HUDEP-2 (cell line): Measurements from ENCODE around the gene HIPK4.
"Not testable (repeated sequence)": the region's sequence is repeated elsewhere in the genome, so short reads cannot be mapped to it uniquely, and the experiment has no call there.

ENCODE experiments used
- DNase-seq, 76 experiments: peaks; one replicate each; lab custom pipeline; 2025; ENCODE audit not compliant: unreplicated experiment in 76 of 76; lab: John Stamatoyannopoulos, UW

The HIPK4 gene

GRCh38 chr19:40418040-40418439 is 28.1 kb upstream of the HIPK4 start:
- no peak for DNase-seq

DNA sequence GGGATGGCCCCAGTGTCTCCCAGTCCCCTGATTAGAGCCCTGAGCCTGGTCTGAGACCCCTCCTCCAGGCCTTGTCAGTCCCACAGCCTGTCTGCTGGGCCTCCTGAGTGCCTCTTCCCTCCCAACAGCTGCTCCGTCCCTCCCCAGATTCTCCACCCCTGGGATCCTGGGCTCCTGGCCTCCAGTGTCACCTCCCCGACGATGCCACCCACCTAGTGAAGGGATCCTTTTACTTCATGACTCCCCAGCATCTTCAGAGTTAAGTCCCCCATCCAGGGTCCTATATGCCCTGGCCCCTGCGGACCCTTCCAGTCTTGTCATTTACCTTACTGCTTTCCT is 27.6 kb upstream of the HIPK4 start:
- no peak for DNase-seq

- DNase-seq: peak in 13 of 76 experiments; percentile 14 to 45 (median 29)
Measured at GRCh38 chr19:40416918-40417642, 27.1 kb upstream of the HIPK4 start.

GRCh38 chr19:40415768-40416167 is 25.8 kb upstream of the HIPK4 start:
- no peak for DNase-seq

- DNase-seq: no peak
Measured at GRCh38 chr19:40414542-40415535, 24.9 kb upstream of the HIPK4 start.

DNA sequence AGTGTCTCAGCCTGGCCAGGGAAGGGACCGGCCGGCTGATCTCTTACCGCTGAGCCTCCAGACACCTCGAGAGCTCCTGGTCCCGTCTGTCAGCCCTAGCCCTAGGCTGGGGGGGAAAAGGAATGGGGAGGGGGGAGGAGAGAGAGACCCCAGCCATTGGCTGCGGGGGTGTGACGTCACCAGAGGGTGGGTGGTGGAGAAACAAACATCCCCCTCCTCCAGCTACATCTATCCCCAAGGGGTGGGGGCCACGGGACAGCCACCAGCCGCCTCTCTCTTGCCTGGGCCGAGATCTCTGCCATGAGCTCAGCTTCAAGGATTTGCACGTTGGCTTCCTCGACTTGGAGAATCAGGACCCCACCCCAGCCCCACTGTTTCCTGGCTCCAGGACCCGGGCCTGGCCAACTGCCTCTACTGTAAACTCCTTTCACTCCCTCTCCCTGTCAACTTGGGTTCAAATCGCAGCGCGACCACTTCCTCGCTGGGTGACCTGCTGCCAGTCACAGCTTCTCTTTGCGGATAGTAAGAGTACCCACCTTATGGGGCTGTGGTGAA is 23.4 kb upstream of the HIPK4 start, which contains the start of gene PRX:
PRX (minus strand) TSS at position 88 of the 555 bp plus-strand sequence. CDS start 5,446 bp downstream, outside the sequence.
- no peak for DNase-seq

- no peak for DNase-seq
Measured at GRCh38 chr19:40412866-40413265, 22.9 kb upstream of the HIPK4 start.

- DNase-seq: no peak
Measured at GRCh38 chr19:40411958-40412499, 22.0 kb upstream of the HIPK4 start.

DNA sequence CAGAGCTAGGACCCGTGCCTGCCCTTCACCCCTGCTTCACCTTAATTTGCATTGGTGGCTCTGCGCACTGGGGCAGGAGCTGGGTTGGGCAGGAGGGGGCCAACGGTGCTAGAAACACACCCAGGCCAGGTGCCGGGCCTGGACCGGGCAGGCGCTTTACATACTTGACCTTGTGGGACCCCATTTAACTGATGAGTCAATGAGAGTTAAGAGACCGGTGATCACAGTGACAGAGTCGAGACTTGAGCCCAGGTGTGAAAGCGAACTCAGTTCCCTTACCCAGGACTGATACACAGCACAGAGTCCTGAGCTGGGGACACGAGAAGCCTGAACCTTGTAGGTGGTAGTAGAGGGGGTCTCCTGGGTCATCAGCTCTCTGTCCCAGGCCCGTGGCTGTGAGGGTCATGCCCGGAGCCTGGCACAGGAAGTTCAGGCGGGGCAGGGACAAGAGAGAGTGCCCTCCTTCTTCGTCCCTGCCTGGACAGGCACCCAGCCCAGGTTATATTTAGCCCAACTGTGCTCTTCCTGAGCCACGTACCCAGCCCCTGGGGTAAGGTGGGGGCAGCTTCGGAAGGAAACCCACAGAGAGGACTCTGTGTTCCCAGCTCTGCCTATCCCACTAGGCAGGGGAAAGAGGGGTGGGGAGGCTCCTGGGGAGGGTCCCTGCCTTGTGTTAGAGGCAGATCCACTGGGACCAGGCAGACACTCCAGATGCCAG is 21.3 kb upstream of the HIPK4 start:
- no peak for DNase-seq

DNA sequence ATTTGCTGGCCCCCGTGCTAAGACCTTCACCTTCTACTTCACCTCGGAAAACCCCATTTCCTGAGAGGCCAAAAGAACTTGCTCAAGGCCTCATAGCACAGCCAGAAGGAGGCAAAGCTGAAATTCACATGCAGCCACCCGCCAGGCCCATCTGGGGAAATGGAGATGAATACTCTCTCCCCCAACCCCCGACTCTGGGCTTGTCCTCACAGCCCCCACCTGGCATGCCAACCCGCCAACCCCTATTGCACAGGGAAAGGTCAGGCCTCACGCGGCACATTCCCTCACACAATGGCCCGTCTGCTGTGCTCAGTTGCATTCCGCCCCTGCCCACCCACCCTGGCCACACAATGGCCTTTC is 20.0 kb upstream of the HIPK4 start:
- no peak for DNase-seq

GRCh38 chr19:40408598-40408925 is 18.6 kb upstream of the HIPK4 start:
- DNase-seq: not testable (repeated sequence)

DNA sequence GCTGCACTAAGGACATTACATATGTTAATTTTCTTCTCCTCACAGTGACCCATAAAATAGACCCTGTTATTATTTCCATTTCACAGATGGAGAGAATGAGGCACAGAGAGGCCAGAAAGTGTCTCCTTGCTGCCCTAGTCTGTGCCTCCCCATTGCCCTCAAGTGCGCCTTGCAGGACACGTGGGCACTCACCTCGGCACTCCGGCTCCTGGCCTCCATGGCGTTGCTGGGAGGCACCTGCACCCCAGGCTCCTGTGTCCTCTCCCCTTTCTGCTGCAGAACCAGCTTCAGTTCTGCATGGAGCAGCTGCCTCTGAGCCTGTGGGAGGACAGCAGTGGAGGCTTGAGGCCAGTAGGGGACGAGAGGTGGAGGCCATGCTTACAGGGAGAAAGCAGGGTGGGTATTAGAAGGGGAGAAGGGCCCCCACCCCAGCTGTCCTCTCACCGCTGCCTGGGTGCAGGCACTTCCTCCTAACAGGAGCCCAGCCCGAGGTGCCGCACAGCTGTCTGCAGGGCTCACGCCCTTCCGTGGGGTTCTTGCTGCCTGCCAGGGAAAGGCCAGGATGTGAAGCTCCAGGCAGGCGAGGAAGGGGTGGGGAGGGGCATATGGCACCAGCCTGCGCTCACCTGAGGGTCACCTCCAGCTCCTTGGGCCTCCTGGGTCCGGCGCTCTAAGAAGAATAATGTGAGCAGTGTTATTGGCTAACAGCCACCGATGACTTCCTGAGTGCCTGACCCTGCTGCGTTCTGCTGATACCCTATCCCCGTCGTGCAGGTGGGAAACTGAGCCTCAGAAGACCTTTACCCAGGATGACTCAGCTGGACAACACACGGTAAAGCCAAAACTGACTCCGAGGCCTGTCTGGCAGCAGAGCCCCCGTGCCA is 18.0 kb upstream of the HIPK4 start:
- peak in 34 of 76 experiments; percentile 19 to 65 (median 40) for DNase-seq

DNA sequence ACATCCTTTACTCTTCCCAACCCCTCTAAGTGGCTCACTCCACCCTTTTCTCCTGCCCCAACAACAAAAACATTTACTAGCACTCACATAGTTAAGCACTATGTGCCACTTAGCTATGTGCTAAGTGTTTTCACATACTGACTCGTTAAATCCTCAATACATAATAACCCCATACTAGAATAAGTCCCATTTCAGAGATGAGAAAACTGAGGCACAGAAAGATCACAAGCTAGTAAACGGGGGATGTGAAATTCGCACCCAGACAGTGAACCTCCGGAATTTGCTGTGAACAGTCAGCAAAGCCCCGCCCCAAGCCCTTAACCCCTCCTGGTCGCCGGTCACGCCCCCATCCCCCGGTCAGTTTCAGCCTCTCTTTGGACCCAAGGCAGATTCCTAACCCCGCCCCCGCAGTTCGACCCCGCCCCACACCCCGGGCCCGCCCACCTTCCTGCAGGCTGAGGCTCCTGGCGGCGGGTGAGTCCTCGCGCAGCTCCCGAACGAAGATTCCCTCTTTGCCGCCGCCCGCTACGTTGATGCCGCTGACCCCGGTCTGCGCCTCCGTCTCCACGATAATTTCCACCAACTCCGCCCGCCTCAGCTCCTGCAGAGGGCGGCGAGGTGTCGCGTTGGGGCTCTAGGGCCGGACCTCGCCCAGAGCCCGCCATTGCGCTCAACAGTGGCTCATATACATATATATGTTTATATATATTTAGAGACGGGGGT is 13.4 kb upstream of the HIPK4 start:
- DNase-seq: peak in 72 of 76 experiments; percentile 31 to 97 (median 86)

GRCh38 chr19:40400559-40400958 is 10.6 kb upstream of the HIPK4 start:
- no peak for DNase-seq

- DNase-seq: peak in 45 of 76 experiments; percentile 14 to 77 (median 47)
Measured at GRCh38 chr19:40398417-40399131, 8.6 kb upstream of the HIPK4 start.

DNA sequence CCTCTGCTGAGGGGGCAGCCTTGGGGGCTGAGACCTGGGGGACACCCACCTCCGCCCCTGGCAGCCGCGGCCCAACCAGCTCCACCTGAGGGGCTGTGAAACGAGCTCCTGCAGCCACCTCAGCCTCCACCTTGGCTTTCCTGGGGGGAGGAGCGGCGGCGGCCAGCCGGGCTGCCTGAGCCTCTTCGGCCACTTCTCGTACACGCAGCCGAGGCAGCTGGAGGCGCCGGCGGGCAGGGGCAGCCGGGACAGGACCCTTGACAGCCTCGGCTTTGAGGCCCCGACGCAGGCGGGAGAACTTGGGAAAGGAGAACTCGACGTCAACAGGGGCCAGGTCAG is 7.6 kb upstream of the HIPK4 start:
- DNase-seq: no peak

- no peak for DNase-seq
Measured at GRCh38 chr19:40396886-40397567, 7.0 kb upstream of the HIPK4 start.

DNA sequence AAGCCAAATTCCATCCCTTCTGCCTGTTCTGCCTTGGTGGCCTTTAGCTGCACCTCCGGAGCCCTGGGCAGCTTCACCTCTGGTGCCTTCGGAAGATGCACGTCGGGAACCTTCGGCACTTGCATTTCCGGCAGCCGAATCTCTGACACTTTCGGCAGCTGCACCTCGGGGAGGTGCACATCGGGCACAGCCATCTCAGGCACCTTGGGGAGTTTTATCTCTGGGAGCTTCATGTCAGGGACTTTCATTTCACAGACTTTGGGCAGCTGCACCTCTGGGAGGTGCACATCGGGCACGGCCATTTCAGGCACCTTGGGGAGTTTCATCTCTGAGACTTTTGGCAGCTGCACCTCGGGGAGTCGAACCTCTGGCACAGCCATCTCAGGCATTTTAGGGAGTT is 6.0 kb upstream of the HIPK4 start:
- DNase-seq: no peak
